HL-60/S4 (cell line): ENCODE data around the gene AKT2.
"Not testable (repeated sequence)": the region's sequence is repeated elsewhere in the genome, so short reads cannot be mapped to it uniquely, and the experiment has no call there.

Source experiments
- in situ Hi-C: fragments of 300-500 bp; cut with MboI; formaldehyde crosslinking; loops from 2 replicates; pipeline ENCODE4 v1.14.3; 2022; ENCODE audit warnings: low sequenced_read_pairs

The AKT2 gene

GRCh38 chr19:40223135-40223822 is 61.9 kb downstream of the AKT2 start:
- in situ Hi-C loops, result no loop called here

GRCh38 chr19:40221858-40222619 is 63.1 kb downstream of the AKT2 start:
- in situ Hi-C loops, result no loop called here

GRCh38 chr19:40220674-40221073 is 64.5 kb downstream of the AKT2 start:
- in situ Hi-C loops, result no loop called here

DNA sequence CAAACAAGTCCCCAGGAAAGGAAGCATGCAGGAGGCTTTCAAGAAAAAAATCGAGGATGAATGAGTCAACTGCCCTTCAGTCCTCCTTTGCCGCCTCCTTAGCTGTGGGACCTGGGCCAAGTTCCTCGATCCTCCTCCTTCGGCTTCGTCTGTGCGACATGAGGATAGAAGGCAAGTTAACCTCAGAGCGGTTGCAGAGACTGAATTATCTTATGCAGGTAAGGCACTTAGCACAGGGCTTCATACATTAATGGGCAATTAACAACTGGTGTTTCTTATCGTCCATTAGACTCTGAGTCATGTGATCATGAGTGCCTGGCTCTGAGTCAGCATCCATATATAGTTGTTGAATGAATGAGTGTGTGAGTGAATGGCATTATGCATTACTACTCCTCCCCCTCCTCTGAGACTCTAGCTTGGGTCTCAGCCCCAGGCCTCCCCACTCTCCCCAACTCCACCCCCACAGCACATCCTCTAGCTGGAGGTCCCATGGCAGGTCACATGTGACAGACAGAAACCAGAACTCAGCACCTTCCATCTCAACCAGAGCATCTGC is 65.3 kb downstream of the AKT2 start:
- in situ Hi-C loops, result no loop called here

GRCh38 chr19:40219029-40219428 is 66.1 kb downstream of the AKT2 start:
- in situ Hi-C loops, result not testable (repeated sequence)

DNA sequence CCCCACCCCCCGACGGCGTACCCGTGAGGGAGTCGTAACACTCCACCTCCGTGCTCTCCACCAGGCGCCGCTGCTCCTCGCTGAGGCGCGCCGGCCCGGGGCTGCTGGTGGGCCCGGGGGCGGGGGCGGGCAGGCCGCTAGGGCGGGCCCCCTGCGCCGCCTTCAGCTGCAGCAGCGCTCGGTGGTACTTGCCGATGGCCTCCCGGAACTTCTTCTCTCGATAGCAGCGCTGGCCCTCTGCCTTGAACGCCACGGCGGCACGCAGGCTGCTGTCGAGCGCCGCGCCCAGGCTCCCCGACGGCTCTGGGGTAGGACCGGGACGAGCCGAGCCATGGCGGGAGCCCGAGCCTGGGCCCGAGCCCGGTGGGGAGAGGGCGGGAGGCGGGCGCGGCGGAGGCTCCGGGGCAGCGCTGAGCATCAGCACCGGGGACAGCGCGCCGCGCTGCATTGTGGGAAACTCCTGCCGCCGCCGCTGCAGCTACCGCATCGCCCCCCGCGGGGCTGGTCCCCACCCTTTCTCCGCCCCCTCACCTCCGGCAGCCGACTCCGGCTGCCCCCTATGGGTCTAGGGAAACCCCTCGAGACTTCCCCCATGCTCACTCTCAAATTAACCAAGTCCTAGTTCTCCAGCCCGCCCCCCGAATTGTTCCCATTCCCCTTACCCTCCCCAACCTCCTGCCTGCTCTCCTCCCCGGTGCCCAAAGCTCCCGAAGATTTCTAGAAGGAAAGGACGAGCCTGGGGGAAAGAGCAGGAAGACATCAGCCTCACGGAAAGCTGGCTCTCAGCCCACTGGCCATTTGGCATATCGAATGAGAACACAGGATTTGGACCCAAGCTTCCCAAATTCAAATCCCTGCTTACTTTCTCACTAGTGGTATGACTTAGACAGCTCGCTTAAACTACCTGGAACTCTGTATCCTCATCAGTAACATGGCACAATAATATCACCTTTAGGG is 66.9 kb downstream of the AKT2 start, which contains the start of gene TTC9B:
TSS of gene TTC9B (minus strand) at position 451 of the 957 bp plus-strand sequence. CDS start at position 448, 3 bp downstream.
- in situ Hi-C loops, result no loop called here

DNA sequence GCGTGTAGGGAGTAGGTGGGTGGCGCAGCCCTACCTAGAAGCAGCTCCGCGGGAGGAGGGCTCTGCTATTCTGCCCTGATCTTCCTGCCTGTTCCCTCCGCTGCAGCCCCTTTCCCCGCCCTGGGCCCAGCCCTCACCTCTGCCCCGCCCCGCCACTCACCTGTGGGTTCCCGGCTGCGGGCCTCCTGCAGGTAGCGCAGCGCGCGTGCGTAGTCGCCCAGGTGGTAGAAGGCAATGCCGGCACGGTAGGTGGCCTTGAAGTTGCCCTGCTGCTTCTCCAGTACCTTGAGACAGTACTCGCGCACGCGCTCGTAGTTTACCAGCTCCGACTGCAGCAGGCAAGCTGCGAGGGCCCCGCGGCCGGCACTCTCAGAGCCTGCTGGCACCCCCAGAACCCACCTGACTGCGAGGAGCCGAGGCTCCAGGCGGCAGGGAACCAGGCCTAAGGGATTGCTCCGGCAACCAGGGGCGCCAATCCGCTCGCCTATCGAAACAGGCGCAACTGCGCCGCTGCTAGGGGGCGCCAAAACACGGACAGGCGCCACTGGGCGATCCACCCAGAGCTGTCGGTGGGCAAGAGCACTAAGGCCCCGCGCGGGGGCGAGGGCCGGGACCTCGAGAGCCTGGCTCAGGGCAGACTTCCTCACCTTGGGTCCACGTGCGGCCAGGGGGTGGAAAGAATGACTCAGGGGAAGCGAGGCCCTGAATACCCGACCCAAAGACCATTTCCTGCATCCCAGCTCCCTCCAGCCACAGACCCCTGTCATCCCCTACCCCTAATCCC is 67.9 kb downstream of the AKT2 start:
- in situ Hi-C loops, result no loop called here

DNA sequence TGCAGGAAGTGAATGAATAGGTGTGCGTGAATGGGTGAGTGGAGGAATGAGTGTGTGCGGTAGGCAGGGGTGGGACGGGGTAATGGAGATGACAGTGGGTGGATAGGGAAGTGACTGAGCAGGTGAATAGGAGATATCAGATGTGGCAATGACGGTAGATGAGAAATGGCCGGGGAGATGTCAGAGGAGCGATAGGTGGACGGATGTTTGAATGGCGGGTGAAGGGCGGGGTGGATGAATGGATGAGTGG is 68.4 kb downstream of the AKT2 start:
- in situ Hi-C loops, result no loop called here

GRCh38 chr19:40216013-40216776 is 69.0 kb downstream of the AKT2 start:
- in situ Hi-C loops, result no loop called here

DNA sequence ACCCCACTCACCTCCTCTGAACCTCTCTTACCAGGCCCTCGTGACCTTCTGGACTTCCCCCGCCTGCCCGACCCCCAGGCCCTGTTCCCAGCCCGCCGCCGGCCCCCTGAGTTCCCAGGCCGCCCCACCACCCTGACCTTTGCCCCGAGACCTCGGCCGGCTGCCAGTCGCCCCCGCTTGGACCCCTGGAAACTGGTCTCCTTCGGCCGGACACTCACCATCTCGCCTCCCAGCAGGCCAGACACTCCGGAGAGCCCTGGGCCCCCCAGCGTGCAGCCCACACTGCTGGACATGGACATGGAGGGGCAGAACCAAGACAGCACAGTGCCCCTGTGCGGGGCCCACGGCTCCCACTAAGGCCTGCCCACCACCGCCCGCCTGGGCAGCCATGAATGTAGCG is 70.2 kb downstream of the AKT2 start:
- in situ Hi-C loops, result no loop called here

- in situ Hi-C loops, result no loop called here
Measured at GRCh38 chr19:40213882-40214570, 71.1 kb downstream of the AKT2 start.

DNA sequence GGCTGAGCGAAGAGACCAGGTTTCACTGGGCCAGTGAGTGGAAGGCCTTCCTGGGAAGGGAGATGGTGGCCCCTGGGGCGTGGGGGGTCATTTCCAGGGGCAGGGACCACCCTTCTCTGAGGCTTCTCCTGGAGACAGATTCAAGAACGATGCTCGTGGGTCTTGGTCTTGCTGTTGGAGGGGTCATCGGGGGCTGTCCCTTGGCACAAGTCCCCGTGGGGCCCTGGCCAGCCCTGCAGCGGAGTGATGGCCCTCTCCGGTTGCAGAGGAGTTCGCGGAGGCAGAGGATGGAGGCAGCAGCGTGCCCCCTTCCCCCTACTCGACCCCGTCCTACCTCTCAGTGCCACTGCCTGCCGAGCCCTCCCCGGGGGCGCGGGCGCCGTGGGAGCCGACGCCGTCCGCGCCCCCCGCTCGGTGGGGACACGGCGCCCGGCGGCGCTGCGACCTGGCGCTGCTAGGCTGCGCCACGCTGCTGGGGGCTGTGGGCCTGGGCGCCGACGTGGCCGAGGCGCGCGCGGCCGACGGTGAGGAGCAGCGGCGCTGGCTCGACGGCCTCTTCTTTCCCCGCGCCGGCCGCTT is 71.8 kb downstream of the AKT2 start:
- in situ Hi-C loops, result no loop called here

- in situ Hi-C loops, result no loop called here
Measured at GRCh38 chr19:40210889-40211288, 74.3 kb downstream of the AKT2 start.

- in situ Hi-C loops, result no loop called here
Measured at GRCh38 chr19:40208602-40209001, 76.5 kb downstream of the AKT2 start.

DNA sequence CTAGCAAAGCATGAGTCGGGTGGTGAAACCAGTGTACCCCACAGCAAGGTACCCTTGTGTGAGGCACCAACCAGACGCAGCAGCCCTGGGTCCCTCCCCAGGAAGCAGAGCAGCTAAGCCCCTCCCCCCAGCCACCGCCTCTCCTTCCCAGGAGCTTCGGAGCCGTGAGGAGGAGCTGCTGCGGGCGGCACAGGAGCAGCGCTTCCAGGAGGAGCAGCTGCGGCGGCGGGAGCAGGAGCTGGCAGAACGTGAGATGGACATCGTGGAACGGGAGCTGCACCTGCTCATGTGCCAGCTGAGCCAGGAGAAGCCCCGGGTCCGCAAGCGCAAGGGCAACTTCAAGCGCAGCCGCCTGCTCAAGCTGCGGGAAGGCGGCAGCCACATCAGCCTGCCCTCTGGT is 79.4 kb downstream of the AKT2 start:
- in situ Hi-C loops, result no loop called here

DNA sequence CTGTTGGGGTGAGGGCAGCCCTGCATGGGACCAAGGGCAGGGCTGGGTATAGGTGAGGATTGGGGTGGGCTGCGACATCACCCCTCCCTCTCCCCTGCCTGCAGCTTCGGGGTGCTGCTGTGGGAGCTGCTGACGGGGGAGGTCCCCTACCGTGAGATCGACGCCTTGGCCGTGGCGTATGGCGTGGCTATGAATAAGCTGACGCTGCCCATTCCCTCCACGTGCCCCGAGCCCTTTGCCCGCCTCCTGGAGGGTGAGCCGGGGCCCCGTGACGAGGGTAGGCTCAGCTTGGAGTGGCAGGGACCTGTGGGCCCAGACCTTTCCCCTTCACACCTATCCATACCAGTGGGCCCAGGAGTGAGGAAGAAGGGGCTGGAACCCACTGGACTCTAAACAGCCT is 80.8 kb downstream of the AKT2 start:
- in situ Hi-C loops, result no loop called here

DNA sequence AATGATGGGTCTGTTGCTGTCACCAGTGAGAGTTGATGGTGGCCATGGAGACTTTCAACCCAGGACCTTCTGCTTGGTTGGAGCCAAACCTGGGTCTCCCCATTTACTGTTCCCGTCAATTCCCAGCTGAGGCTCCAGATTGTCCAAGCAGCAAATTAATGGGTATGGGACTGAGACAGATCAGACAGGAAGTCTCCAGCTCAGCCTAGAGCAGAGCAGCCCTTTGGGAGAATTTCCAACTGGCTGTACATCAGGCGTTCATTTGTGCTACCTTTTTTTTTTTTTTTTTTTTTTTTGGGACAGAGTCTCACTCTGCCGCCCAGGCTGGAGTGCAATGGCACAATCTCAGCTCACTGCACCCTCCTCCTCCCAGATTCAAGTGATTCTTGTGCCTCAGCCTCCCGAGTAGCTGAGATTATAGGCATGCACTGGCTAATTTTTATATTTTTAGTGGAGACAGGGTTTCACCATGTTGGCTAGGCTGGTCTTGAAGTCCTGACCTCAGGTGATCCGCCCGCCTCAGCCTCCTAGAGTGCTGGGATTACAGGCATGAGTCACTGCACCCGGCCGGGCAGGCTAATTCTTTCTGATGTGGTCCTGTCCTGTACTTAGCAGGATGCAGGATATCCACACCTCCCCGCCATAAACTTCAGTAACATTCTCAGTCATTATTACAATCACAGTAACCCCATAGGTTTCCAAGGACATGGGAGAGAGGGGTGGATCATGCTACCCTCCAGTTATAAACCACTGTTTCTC is 84.6 kb downstream of the AKT2 start:
- in situ Hi-C loops, result no loop called here
